ENCODE results near the gene NIF3L1. TPM values are rescaled to one million over a fixed set of nuclear protein-coding genes. Genes with fewer than 3 reads are reported as not detected.

NIF3L1 gene
- total and polyA plus RNA-seq, 9 of the 15 experiments (the other 6 are each of a cell fraction or from before 2014, with no cell fraction given) = 26.7 to 89.5 (median 45.6) TPM

GRCh38 chr2:200862532-200863000 lies 26.6 kb upstream of the NIF3L1 start (continued):
- TF ChIP-seq RERE (CRISPR knock-in tag; IDR thresholded peaks at IDR 0.05; ENCODE audit: borderline replicate concordance) (no peak), TCF7L2 (IDR thresholded peaks at IDR 0.05; ENCODE audit: low read depth, low read length) (no peak), POU5F1 (IDR thresholded peaks at IDR 0.05; ENCODE audit: borderline replicate concordance, low read depth, low read length, partially characterized antibody) (no peak), ZBTB9 (CRISPR knock-in tag; IDR thresholded peaks at IDR 0.05) (no peak), CGGBP1 (CRISPR knock-in tag; IDR thresholded peaks at IDR 0.05) (no peak), EGR1 (conservative IDR thresholded peaks at IDR 0.05) (no peak), CHD1 (IDR thresholded peaks at IDR 0.05; ENCODE audit: low read length) (no peak), ZNF174 (CRISPR knock-in tag; IDR thresholded peaks at IDR 0.05) (no peak), HMBOX1 (IDR thresholded peaks at IDR 0.05) (peak; percentile 61; the same call in 1 of the 2 replicates), RBM22 (IDR thresholded peaks at IDR 0.05; ENCODE audit: low read depth, low read length, poor library complexity, severe bottlenecking) (no peak), MAZ (CRISPR knock-in tag; conservative IDR thresholded peaks at IDR 0.05 in 1 of 2, IDR thresholded peaks at IDR 0.05 in 1 of 2) (peak in 1 of 2 experiments; percentile 9; a peak in 1 of 4 replicates), MTA1 (IDR thresholded peaks at IDR 0.05; ENCODE audit: borderline replicate concordance) (no peak), ZNF77 (CRISPR knock-in tag; IDR thresholded peaks at IDR 0.05) (no peak), MIER1 (IDR thresholded peaks at IDR 0.05; ENCODE audit: low read depth) (no peak), ZFP91 (CRISPR knock-in tag; IDR thresholded peaks at IDR 0.05) (no peak)
- TF ChIP-seq, protein P1, sequence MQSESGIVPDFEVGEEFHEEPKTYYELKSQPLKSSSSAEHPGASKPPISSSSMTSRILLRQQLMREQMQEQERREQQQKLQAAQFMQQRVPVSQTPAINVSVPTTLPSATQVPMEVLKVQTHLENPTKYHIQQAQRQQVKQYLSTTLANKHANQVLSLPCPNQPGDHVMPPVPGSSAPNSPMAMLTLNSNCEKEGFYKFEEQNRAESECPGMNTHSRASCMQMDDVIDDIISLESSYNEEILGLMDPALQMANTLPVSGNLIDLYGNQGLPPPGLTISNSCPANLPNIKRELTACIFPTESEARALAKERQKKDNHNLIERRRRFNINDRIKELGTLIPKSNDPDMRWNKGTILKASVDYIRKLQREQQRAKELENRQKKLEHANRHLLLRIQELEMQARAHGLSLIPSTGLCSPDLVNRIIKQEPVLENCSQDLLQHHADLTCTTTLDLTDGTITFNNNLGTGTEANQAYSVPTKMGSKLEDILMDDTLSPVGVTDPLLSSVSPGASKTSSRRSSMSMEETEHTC (IDR thresholded peaks at IDR 0.05) = no peak

Data from K562 (cell line).